ENCODE results near the gene RBM24. TPM values are rescaled to one million over a fixed set of nuclear protein-coding genes. Genes with fewer than 3 reads are reported as not detected.

RBM24 gene
- total and polyA plus RNA-seq, 2 of the 4 experiments (the other 2 are of a cell fraction) = 4.1 to 6.6 TPM

DNA sequence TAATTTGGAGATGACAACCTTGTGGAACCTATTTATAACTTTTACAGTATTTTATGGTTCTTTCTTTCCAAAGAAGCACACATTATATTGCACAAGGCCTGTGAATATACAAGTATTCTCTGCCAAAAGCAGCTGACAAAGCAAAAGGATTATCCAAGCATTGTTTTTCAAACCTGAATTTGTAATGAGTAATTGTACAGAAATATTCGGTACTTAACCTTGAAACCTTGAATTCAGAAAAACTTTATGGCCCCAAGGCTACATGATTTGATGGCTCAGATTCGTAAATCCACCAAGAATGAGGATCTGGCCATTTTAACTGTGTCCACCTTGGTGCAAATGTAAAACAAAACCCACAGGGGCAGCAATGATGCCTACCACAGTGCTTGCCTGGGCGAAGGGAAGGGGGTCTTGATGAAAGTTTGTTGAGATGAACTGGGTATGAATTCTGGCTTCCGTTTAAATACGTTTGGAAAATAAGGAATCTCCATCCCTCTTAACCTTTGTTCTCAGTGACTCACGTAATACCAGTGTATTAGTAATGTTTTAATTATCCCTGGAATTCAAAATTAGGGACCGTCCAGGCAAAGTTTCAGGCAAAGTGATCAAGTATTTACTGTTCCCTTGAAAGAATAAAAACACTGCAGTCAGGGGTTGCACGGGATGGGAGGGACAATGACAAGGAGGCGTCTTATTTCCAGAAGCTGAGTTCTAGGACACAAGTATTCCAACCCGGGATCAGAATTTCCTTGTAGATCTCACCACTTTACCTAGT is 2.7 kb upstream of the RBM24 start:
- H3K9me3 ChIP-seq (ENCODE audit: control insufficient read depth, insufficient read depth, low read length) = no peaks in the 10 kb centered on the region
- no peak overlapping the region for H3K9ac ChIP-seq (ENCODE audit: low read depth, low read length)
- TF ChIP-seq MAFK (IDR thresholded peaks at IDR 0.05; ENCODE audit: low read depth, low read length) (peak; percentile 65), BHLHE40 (IDR thresholded peaks at IDR 0.05; ENCODE audit: low read depth, low read length) (peak; percentile 76; the same call in 1 of the 2 replicates), CEBPB (IDR thresholded peaks at IDR 0.05; ENCODE audit: low read depth, low read length) (peak; percentile 53; the same call in 1 of the 2 replicates)
- TF ChIP-seq, protein P1, sequence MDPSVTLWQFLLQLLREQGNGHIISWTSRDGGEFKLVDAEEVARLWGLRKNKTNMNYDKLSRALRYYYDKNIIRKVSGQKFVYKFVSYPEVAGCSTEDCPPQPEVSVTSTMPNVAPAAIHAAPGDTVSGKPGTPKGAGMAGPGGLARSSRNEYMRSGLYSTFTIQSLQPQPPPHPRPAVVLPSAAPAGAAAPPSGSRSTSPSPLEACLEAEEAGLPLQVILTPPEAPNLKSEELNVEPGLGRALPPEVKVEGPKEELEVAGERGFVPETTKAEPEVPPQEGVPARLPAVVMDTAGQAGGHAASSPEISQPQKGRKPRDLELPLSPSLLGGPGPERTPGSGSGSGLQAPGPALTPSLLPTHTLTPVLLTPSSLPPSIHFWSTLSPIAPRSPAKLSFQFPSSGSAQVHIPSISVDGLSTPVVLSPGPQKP (IDR thresholded peaks at IDR 0.05; ENCODE audit: borderline replicate concordance, low read depth, low read length) = no peak
- peaks cover 5 to 19% of the 10 kb centered on the region in 2 experiments; a peak in 3 of 4 replicates for H3K79me1 ChIP-seq (ENCODE audit: low read depth in 1 of 2, low read length in 2 of 2)
- peak overlapping the region; percentile 90 for H2BK15ac ChIP-seq (ENCODE audit: low read depth, low read length)
- peak overlapping the region; percentile 88 for H2AK5ac ChIP-seq (ENCODE audit: low read depth, low read length)
- H2AK9ac ChIP-seq (replicated peaks; ENCODE audit: low read depth, low read length, poor library complexity) = peak overlapping the region; percentile 75
- intact Hi-C loops (cut with micrococcal nuclease) = loop anchor here (2.0 kb wide), 1 partner anchor 140 kb away; no protein-coding TSS in a partner anchor
- H3K18ac ChIP-seq (ENCODE audit: low read depth, low read length) = peak overlapping the region; percentile 68
- no peaks in the 10 kb centered on the region for H3K36me3 ChIP-seq (ENCODE audit: control insufficient read depth, insufficient read depth, low read length)
- peak; percentile 8 for ATAC-seq (ENCODE audit: low read depth)
- peak overlapping the region; percentile 92 for H3K56ac ChIP-seq (ENCODE audit: extremely low read depth, insufficient read depth, low read length)
- peak overlapping the region; percentile 96 for H2BK5ac ChIP-seq (ENCODE audit: low read depth, low read length, poor library complexity, severe bottlenecking)
- peak overlapping the region; percentile 97 for H2BK120ac ChIP-seq (ENCODE audit: low read depth, low read length)
- peak overlapping the region; percentile 87 for H2AFZ ChIP-seq (replicated peaks; ENCODE audit: low read length, poor library complexity)
- peak overlapping the region; percentile 67 for H3K27ac ChIP-seq (ENCODE audit: insufficient read depth, low read length)
- no TSS peak for BruUV-seq (replicated peaks)
- peak; percentile 64 for DNase-seq
- peak overlapping the region; percentile 75 for H3K23ac ChIP-seq (ENCODE audit: low read depth, low read length)
- H3K4me1 ChIP-seq (ENCODE audit: control insufficient read depth, insufficient read depth, low read length) = peaks cover 16% of the 10 kb centered on the region
- H3K4ac ChIP-seq (ENCODE audit: low read depth, low read length) = peak overlapping the region; percentile 95
- H3K9me1 ChIP-seq (ENCODE audit: insufficient read depth, low read length) = peaks cover 8% of the 10 kb centered on the region; the same call in 1 of the 2 replicates
- 38% methylated on average over 3 of the region's 10 CpGs; no CpG with 5 or more reads in 1 of the 2 experiments for WGBS, 2 experiments (ENCODE audit: extremely low coverage in 2 of 2, insufficient read length in 1 of 2)
- peak overlapping the region; percentile 65 for H3K4me2 ChIP-seq (ENCODE audit: low read depth, low read length)
- no peak overlapping the region for H3K4me3 ChIP-seq (ENCODE audit: insufficient read depth, low read depth, low read length)
- POLR2A ChIA-PET (ENCODE audit: unreplicated experiment) = no interaction called here
- peak overlapping the region; percentile 82 for H4K5ac ChIP-seq (ENCODE audit: low read depth, low read length)
- peak overlapping the region; percentile 94 for H4K91ac ChIP-seq (ENCODE audit: insufficient read depth, low read depth, low read length)
- H3K27me3 ChIP-seq (ENCODE audit: control insufficient read depth, insufficient read depth, low read length) = no peaks in the 10 kb centered on the region
- peak overlapping the region; percentile 86 for H3K14ac ChIP-seq (replicated peaks; ENCODE audit: low read depth, low read length)
- in situ Hi-C loops (cut with MboI; ENCODE audit: low sequenced_read_pairs) = no loop called here
- dilution Hi-C loops (cut with HindIII; ENCODE audit: low sequenced_read_pairs, unreplicated experiment) = no loop called here
- CTCF ChIA-PET = no interaction called here
- H4K8ac ChIP-seq (ENCODE audit: low read depth in 2 of 2, low read length in 2 of 2) = peak overlapping the region; percentile 84 to 95
- H2BK20ac ChIP-seq (ENCODE audit: low read depth, low read length) = peak overlapping the region; percentile 94
- H4K20me1 ChIP-seq (ENCODE audit: insufficient read depth, low read length) = no peaks in the 10 kb centered on the region
